Liver (tissue), 2 donors: ENCODE results near the gene RASD2.

ENCODE experiments used
- FOXA1 ChIP-seq: IDR thresholded peaks from 2 replicates; pipeline ENCODE4 v1.6.1; 2016; ENCODE audit warnings: antibody characterized with exemption
- TF ChIP-seq, protein P1 (sequence below): IDR thresholded peaks from 2 replicates; pipeline ENCODE4 v1.6.1; 2016; ENCODE audit warnings: antibody characterized with exemption
- donor health status: healthy.

DNA sequence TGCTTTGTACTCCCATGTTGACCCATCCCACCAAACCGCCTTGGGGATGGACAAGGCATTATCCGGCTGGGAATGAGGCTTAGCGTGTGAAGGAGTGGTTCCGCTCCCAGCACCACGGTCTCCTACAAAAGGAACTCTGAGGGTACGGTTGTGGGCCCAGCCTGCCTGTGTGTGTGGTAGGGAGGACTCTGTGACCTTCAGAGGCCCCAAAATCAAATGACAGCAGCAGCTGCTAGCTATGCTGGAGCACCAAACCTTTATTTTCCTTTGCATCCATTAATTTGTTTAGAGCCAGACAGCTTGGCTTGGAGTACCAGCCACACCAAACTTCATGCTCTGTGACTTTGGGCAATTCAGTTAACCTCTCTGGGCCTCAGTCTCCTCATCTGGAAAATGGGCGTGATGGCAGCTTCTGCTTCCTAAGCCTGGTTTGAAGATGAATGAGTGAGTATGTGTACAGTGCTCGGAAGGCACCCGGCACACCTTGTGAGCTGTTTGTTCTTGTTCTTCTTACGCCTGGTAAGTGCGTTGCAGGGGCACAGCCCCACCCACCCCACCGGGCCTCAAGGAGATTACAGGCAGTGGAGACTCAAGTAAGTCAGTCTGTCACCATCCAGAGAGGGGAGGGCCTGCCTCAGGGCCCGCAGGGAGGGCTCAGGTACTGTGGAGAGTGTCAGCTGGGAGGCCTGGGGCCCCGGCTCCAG is 51.2 kb downstream of the RASD2 start:
- TF ChIP-seq FOXA1: no peak
- TF ChIP-seq, protein P1, sequence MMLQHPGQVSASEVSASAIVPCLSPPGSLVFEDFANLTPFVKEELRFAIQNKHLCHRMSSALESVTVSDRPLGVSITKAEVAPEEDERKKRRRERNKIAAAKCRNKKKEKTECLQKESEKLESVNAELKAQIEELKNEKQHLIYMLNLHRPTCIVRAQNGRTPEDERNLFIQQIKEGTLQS: no peak
